Activated CD4-positive, alpha-beta T cell treated with anti-CD3 and anti-CD28 coated beads for 24 hours (primary cell): ENCODE measurements around the gene PPT2.
"Not testable (repeated sequence)": the region's sequence is repeated elsewhere in the genome, so short reads cannot be mapped to it uniquely, and the experiment has no call there.

Experiments used
- DNase-seq, 2 donors: peaks; one replicate each; pipeline ENCODE4 v3.0.0-alpha.2; 2020; ENCODE audit warnings: low read depth in 2 of 2

PPT2 gene

DNA sequence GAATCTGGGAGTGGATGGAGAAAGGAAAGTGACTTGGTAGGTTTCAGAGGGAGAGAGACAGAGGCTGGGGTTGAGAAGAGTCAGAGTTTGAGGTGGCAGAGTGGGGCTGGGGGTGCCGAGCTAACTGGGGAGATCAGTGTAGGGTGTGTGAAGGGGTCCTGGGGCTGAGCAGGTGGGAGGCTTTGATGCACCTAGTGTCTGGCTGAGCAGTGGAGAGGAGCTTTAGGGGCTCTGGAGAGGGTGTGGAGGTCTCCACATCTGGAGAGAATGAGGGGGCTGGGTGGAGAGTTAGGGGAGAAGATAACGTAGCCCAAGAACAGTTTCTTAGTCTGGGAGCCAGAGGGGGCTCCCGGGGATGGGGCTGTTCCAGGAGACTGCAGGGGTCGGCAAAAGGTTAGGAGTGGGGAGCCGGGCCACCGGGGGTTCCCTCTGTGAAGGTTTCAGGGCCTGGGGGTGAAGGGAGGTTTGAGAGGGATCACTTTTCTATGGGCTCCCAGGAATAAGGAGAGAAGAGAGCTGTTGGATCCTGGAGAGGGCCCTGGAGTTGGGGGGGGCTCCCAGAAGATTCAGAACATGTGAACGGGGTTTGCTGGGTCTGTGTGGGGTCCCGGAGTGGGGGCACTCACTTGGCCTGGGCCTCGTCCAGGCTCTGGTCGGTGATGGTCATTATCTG is 35.3 kb downstream of the PPT2 start:
- DNase-seq, result no peak

GRCh38 chr6:32189742-32190053 is 35.8 kb downstream of the PPT2 start:
- DNase-seq, result no peak

- DNase-seq, result peak; percentile 75 to 86
Observed at GRCh38 chr6:32190054-32190851, 36.3 kb downstream of the PPT2 start, which contains the start of gene PBX2. Gene PBX2, minus strand, starts transcription at chr6:32190202. Its CDS starts 287 bp downstream, at chr6:32189915.

DNA sequence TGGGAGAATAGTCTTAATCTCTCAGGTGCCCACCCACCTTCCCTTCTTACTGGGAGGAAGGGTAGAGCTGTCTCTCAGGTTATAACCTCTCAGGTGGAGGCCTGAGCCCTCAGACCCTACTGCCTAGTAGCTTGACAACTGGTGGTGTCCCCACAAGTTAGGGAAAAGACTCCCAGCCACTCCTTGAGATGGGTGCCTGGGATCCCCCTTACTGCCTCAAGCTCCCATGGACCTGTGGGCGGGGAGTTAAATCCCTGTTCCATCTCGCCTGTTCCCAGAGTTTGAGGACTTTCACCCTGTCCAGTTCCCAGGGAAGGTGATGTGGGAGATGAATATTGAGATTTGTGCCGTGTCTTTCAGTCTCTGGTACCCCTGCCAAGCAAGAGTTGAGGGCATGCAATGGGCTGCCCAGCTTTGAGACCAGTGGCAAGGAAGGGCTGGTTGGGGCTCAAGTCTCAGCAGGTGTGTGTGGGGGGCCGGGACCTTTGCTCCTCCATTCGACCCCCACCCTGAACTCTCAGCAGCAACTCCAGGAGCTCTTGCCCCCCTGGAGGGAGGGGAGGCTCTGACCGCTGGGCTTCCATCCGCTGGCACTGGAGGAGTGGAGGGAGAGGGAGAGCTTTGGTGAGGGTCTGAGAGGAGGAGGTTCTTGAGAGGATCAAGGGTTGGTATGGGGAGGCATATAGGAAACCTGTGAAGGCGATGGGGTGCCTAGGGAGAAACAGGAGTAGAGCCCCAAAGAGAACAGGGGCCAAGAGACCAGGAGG is 37.2 kb downstream of the PPT2 start:
- no peak for DNase-seq

DNA sequence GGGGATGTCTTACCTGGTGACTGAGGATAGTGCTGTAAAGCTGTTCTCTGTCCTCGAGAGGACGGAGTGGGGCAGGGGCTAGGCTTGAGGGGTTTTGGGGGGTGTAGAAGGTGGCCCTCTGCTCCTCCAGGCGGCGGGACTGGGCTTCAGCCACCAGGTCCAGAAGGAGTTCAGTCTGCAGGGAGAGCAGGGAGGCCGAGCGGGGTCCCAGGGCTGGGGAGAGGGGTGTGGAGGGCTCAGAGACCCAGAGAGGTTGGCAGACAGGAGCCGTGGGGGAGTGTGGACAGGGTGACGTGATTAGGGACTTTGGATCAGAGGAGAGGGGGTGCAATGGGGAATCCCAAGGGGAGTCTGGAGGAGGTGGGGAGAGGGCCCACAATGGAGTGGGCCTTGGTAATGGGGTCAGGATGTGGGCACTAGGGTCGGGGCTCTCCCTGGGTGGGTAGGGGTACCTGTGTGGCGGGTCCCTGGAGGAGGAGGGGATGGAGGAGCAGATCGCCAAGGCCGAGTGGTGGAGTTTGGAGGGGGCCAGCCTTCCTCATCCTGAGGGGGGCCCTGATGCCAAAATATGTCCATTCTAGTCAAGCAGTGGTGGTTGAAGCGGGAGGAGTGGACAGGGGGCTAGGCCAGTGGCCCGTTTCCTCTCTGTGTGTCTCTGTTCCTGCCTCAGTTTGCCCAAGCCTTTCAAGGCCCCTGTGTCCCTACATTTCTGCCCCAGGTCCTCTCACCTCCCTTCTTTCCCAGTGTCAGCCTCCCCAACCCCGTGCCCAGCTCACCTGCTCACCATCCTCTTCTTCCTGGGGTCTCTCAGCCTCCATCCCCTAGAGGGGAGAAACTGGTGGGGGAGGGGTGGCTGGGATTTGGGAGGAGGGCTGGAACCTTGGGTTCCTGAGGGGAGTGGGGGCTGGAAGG is 38.0 kb downstream of the PPT2 start:
- no peak for DNase-seq

DNA sequence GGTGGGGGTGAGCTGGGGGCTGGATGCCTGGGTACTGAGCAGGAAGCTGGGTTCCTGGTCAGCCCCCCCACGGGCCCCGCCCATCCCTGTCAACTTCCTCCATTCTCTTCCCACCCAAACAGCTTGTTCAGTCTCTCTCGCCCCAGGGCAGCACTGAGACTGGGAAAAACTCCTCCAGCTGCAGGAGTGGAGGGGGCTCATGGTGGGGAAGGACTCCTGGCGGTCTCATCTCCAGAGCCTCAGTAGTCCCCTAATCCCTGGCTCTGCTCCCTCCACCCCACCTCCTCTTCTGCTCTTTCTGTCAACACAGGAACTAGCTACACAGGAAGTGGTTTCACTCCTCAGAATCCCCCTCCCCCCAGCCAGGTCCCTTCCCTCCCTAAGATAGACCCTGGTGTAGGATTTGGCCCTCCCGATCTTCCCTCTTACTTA is 38.7 kb downstream of the PPT2 start, which contains the start of gene GPSM3:
Gene GPSM3, minus strand, starts transcription at position 36 of the 432 bp plus-strand sequence. CDS start 130 bp downstream, outside the sequence.
- DNase-seq, result peak in 1 of 2 donors; percentile 34

GRCh38 chr6:32193096-32193495 is 39.2 kb downstream of the PPT2 start:
- not testable (repeated sequence) for DNase-seq

- no peak for DNase-seq
Observed at GRCh38 chr6:32194388-32194787, 40.4 kb downstream of the PPT2 start.

GRCh38 chr6:32194825-32195651 is 41.1 kb downstream of the PPT2 start:
- no peak for DNase-seq

DNA sequence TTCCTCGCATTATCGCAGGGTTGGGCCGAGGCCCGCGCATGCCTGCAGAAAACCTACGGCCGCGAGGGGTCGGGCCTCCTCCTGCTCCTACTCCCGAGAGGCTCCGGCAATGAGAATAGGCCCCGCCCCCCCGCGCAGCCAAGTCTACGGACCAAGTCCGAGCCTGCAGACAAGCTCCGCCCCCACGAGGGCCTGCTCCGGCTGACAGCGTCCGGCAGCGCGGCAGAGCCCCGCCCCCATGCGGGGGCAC is 41.6 kb downstream of the PPT2 start:
- peak; percentile 100 for DNase-seq

DNA sequence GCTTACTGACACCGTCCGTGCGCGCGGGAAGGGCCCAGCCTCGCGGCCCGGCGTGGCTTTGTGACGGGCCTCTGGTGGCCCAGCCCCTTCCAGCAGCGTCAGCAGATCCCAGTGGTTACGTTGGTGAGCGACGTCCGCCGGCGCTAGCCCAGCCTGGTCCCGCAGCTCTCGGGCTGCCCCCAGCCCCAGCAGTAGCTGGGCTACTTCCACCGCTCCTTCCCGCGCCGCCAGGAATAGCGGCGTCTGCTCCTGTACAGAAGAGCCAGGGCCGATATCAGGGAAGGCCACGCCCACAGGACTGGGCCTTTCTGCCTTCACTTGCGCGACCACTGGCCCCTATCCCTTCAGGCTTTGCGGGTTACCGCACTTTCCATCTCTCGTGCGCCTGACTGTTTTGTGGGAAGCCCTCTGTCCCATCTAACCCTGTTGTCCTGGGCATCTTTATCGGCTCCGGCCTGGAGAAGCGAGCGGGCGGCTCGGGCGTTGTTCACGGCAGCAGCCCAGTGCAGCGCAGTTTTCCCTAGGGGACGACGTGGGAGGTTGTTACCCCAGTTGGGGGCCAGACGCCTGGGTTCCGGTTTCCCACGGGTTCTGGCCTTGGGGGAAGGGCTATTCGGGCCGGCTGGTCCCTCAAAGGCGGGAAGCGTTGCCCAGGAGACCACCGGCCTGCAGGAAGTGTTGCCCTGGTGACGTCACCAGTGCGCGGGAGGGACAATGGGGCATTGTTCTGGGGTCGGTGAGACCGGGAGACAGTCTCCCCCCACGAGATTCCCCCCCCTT is 42.2 kb downstream of the PPT2 start:
- peak in 1 of 2 donors; percentile 59 for DNase-seq

- DNase-seq, result no peak
Observed at GRCh38 chr6:32196682-32197616, 43.0 kb downstream of the PPT2 start.

GRCh38 chr6:32198345-32198696 is 44.4 kb downstream of the PPT2 start:
- no peak for DNase-seq

GRCh38 chr6:32198866-32199265 is 44.9 kb downstream of the PPT2 start:
- DNase-seq, result no peak

GRCh38 chr6:32200711-32201475 is 47.0 kb downstream of the PPT2 start:
- no peak for DNase-seq

- no peak for DNase-seq
Observed at GRCh38 chr6:32202186-32202585, 48.2 kb downstream of the PPT2 start.

DNA sequence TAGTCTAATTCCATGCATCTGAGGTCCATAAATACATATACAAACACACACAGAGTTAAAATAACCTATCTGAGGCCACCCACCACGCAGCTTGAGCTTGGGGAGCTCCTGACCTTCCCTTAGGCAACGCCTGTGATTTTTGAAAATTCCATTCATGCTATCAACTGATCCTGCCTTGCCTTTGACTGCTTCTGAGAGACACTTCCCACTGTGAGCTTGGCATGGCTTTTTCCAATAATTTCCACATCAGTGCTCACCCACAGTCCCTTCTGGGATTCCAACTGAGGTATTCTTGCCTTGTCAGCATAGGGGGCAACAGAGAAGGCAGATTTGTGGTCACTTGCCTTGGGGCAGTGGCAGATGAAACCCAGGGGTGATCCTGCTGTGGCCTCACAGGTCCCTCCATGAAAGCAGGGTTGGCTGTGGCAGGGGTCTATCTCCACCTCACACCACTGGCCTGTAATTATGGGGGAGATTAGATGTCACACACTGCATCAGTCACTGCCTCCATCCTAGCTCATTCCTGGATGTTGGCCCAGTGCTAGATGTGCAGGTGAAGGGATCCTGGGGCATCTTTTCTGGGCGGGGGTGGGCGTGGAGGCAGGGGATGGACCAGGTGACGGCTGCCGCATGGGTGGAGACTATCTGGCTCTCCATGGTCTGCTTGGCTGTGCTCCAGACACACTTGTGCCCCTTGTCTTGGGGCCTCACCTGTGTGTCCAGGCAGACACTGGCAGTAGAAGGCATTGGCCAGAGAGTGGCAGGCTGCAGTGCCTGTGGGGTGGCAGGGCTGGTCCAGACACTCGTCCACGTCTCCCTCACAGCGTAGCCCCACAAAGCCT is 49.7 kb downstream of the PPT2 start:
- DNase-seq, result no peak
